ENCODE data around the gene GATB.

Gene GATB

GRCh38 chr4:151798678-151799416 lies 38.0 kb upstream of the GATB start:
- Histone ChIP-seq H3K36me3 (ENCODE audit: insufficient read depth, low read length) (no peaks in the 10 kb centered on the region), H3K9me3 (ENCODE audit: low read length) (no peaks in the 10 kb centered on the region), H2AFZ (ENCODE audit: low read depth, low read length) (no peak overlapping the region), H3K4me1 (ENCODE audit: insufficient read depth, low read length) (no peaks in the 10 kb centered on the region), H3K4me3 (ENCODE audit: low read length) (no peak overlapping the region), H3K27me3 (ENCODE audit: insufficient read depth, low read length) (no peaks in the 10 kb centered on the region)

GRCh38 chr4:151797853-151798252 lies 37.0 kb upstream of the GATB start:
- H3K9me3 ChIP-seq (ENCODE audit: low read length): no peaks in the 10 kb centered on the region
- H3K27me3 ChIP-seq (ENCODE audit: insufficient read depth, low read length): no peaks in the 10 kb centered on the region
- no peaks in the 10 kb centered on the region for H3K4me1 ChIP-seq (ENCODE audit: insufficient read depth, low read length)
- no peak overlapping the region for H3K4me3 ChIP-seq (ENCODE audit: low read length)
- H2AFZ ChIP-seq (ENCODE audit: low read depth, low read length): no peak overlapping the region
- no peaks in the 10 kb centered on the region for H3K36me3 ChIP-seq (ENCODE audit: insufficient read depth, low read length)

- no peak overlapping the region for H2AFZ ChIP-seq (ENCODE audit: low read depth, low read length)
- H3K4me1 ChIP-seq (ENCODE audit: insufficient read depth, low read length): no peaks in the 10 kb centered on the region
- no peaks in the 10 kb centered on the region for H3K27me3 ChIP-seq (ENCODE audit: insufficient read depth, low read length)
Measured at GRCh38 chr4:151797131-151797530, 36.3 kb upstream of the GATB start.

GRCh38 chr4:151796106-151796505 lies 35.3 kb upstream of the GATB start:
- H3K4me3 ChIP-seq (ENCODE audit: low read length): no peak overlapping the region
- no peaks in the 10 kb centered on the region for H3K4me1 ChIP-seq (ENCODE audit: insufficient read depth, low read length)
- no peaks in the 10 kb centered on the region for H3K36me3 ChIP-seq (ENCODE audit: insufficient read depth, low read length)
- H2AFZ ChIP-seq (ENCODE audit: low read depth, low read length): no peak overlapping the region
- no peaks in the 10 kb centered on the region for H3K9me3 ChIP-seq (ENCODE audit: low read length)
- H3K27me3 ChIP-seq (ENCODE audit: insufficient read depth, low read length): no peaks in the 10 kb centered on the region

More at GRCh38 chr4:151797131-151797530, 36.3 kb upstream of the GATB start:
- H3K36me3 ChIP-seq (ENCODE audit: insufficient read depth, low read length): no peaks in the 10 kb centered on the region
- no peaks in the 10 kb centered on the region for H3K9me3 ChIP-seq (ENCODE audit: low read length)
- no peak overlapping the region for H3K4me3 ChIP-seq (ENCODE audit: low read length)

GRCh38 chr4:151792995-151793394 lies 32.2 kb upstream of the GATB start:
- Histone ChIP-seq H3K4me1 (ENCODE audit: insufficient read depth, low read length) (no peaks in the 10 kb centered on the region), H2AFZ (ENCODE audit: low read depth, low read length) (no peak overlapping the region), H3K36me3 (ENCODE audit: insufficient read depth, low read length) (no peaks in the 10 kb centered on the region), H3K27me3 (ENCODE audit: insufficient read depth, low read length) (peaks cover 2% of the 10 kb centered on the region), H3K4me3 (ENCODE audit: low read length) (no peak overlapping the region), H3K9me3 (ENCODE audit: low read length) (no peaks in the 10 kb centered on the region)

- Histone ChIP-seq H3K4me1 (ENCODE audit: insufficient read depth, low read length) (no peaks in the 10 kb centered on the region), H2AFZ (ENCODE audit: low read depth, low read length) (no peak overlapping the region), H3K4me3 (ENCODE audit: low read length) (no peak overlapping the region), H3K36me3 (ENCODE audit: insufficient read depth, low read length) (no peaks in the 10 kb centered on the region), H3K27me3 (ENCODE audit: insufficient read depth, low read length) (peaks cover 2% of the 10 kb centered on the region), H3K9me3 (ENCODE audit: low read length) (no peaks in the 10 kb centered on the region)
Measured at GRCh38 chr4:151792530-151792929, 31.7 kb upstream of the GATB start.

- no peaks in the 10 kb centered on the region for H3K36me3 ChIP-seq (ENCODE audit: insufficient read depth, low read length)
- no peak overlapping the region for H3K4me3 ChIP-seq (ENCODE audit: low read length)
- H3K9me3 ChIP-seq (ENCODE audit: low read length): no peaks in the 10 kb centered on the region
- H3K27me3 ChIP-seq (ENCODE audit: insufficient read depth, low read length): peaks cover 2% of the 10 kb centered on the region
- no peaks in the 10 kb centered on the region for H3K4me1 ChIP-seq (ENCODE audit: insufficient read depth, low read length)
- H2AFZ ChIP-seq (ENCODE audit: low read depth, low read length): no peak overlapping the region
Measured at GRCh38 chr4:151788021-151788420, 27.2 kb upstream of the GATB start.

- Histone ChIP-seq H3K36me3 (ENCODE audit: insufficient read depth, low read length) (no peaks in the 10 kb centered on the region), H3K4me1 (ENCODE audit: insufficient read depth, low read length) (no peaks in the 10 kb centered on the region), H3K9me3 (ENCODE audit: low read length) (no peaks in the 10 kb centered on the region), H3K27me3 (ENCODE audit: insufficient read depth, low read length) (peaks cover 5% of the 10 kb centered on the region), H2AFZ (ENCODE audit: low read depth, low read length) (no peak overlapping the region), H3K4me3 (ENCODE audit: low read length) (no peak overlapping the region)
Measured at GRCh38 chr4:151786158-151786495, 25.3 kb upstream of the GATB start.

GRCh38 chr4:151785484-151786157 lies 24.8 kb upstream of the GATB start:
- no peak overlapping the region for H3K4me3 ChIP-seq (ENCODE audit: low read length)
- H2AFZ ChIP-seq (ENCODE audit: low read depth, low read length): no peak overlapping the region
- peaks cover 5% of the 10 kb centered on the region for H3K27me3 ChIP-seq (ENCODE audit: insufficient read depth, low read length)
- H3K9me3 ChIP-seq (ENCODE audit: low read length): no peaks in the 10 kb centered on the region
- no peaks in the 10 kb centered on the region for H3K36me3 ChIP-seq (ENCODE audit: insufficient read depth, low read length)
- no peaks in the 10 kb centered on the region for H3K4me1 ChIP-seq (ENCODE audit: insufficient read depth, low read length)

- Histone ChIP-seq H3K4me3 (ENCODE audit: low read length) (no peak overlapping the region), H3K36me3 (ENCODE audit: insufficient read depth, low read length) (no peaks in the 10 kb centered on the region), H3K27me3 (ENCODE audit: insufficient read depth, low read length) (peaks cover 5% of the 10 kb centered on the region), H2AFZ (ENCODE audit: low read depth, low read length) (no peak overlapping the region), H3K9me3 (ENCODE audit: low read length) (no peaks in the 10 kb centered on the region), H3K4me1 (ENCODE audit: insufficient read depth, low read length) (no peaks in the 10 kb centered on the region)
Measured at GRCh38 chr4:151784706-151785105, 23.9 kb upstream of the GATB start.

GRCh38 chr4:151783867-151784266 lies 23.1 kb upstream of the GATB start:
- no peak overlapping the region for H3K4me3 ChIP-seq (ENCODE audit: low read length)
- no peaks in the 10 kb centered on the region for H3K4me1 ChIP-seq (ENCODE audit: insufficient read depth, low read length)
- H3K27me3 ChIP-seq (ENCODE audit: insufficient read depth, low read length): peaks cover 2% of the 10 kb centered on the region
- H2AFZ ChIP-seq (ENCODE audit: low read depth, low read length): no peak overlapping the region
- no peaks in the 10 kb centered on the region for H3K36me3 ChIP-seq (ENCODE audit: insufficient read depth, low read length)
- H3K9me3 ChIP-seq (ENCODE audit: low read length): no peaks in the 10 kb centered on the region

- no peak overlapping the region for H3K4me3 ChIP-seq (ENCODE audit: low read length)
Measured at GRCh38 chr4:151782296-151782695, 21.5 kb upstream of the GATB start.

GRCh38 chr4:151781026-151781425 lies 20.2 kb upstream of the GATB start:
- peaks cover 5% of the 10 kb centered on the region for H3K27me3 ChIP-seq (ENCODE audit: insufficient read depth, low read length)
- no peak overlapping the region for H2AFZ ChIP-seq (ENCODE audit: low read depth, low read length)
- H3K4me3 ChIP-seq (ENCODE audit: low read length): no peak overlapping the region
- H3K36me3 ChIP-seq (ENCODE audit: insufficient read depth, low read length): no peaks in the 10 kb centered on the region
- no peaks in the 10 kb centered on the region for H3K4me1 ChIP-seq (ENCODE audit: insufficient read depth, low read length)
- H3K9me3 ChIP-seq (ENCODE audit: low read length): no peaks in the 10 kb centered on the region

More at GRCh38 chr4:151782296-151782695, 21.5 kb upstream of the GATB start:
- Histone ChIP-seq H3K9me3 (ENCODE audit: low read length) (no peaks in the 10 kb centered on the region), H3K27me3 (ENCODE audit: insufficient read depth, low read length) (peaks cover 5% of the 10 kb centered on the region), H2AFZ (ENCODE audit: low read depth, low read length) (no peak overlapping the region), H3K4me1 (ENCODE audit: insufficient read depth, low read length) (no peaks in the 10 kb centered on the region), H3K36me3 (ENCODE audit: insufficient read depth, low read length) (no peaks in the 10 kb centered on the region)

Measured in neuron (in vitro differentiated cells).